ENCODE results near the gene PUM1. TPM values are rescaled to one million over a fixed set of nuclear protein-coding genes. Genes with fewer than 3 reads are reported as not detected.

Gene PUM1
- total and polyA plus RNA-seq, 2 of the 4 experiments (the other 2 are of a cell fraction) = 75.4 to 137 TPM

DNA sequence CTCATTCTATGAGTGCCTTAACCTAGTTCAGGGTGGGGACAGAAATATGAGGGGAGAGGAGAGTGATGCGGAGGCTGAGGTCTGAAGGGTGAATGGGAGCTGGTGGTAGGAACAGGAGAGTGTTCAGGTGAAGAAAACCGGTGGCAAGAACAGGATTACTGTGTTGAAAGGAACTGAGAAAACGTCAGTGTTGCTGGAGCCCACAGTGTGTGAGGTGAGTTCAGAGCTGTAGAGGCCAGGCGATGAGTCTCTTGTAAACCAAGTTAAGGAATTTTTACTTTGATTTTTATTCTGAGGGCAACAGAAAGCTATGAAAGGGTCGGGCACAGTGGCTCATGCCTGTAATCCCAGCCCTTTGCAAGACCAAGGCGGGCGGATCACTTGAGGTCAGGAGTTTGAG, 45.3 kb upstream of the PUM1 start:
- Histone ChIP-seq H3K36me3 (ENCODE audit: control insufficient read depth, insufficient read depth, low read length) (no peaks in the 10 kb centered on the region), H3K56ac (ENCODE audit: extremely low read depth, insufficient read depth, low read length) (no peak overlapping the region), H3K23ac (ENCODE audit: low read depth, low read length) (no peak overlapping the region), H2BK5ac (ENCODE audit: low read depth, low read length, poor library complexity, severe bottlenecking) (no peak overlapping the region), H4K91ac (ENCODE audit: insufficient read depth, low read depth, low read length) (no peak overlapping the region), H3K27me3 (ENCODE audit: control insufficient read depth, insufficient read depth, low read length) (no peaks in the 10 kb centered on the region; the same call in 1 of the 2 replicates), H3K4me2 (ENCODE audit: low read depth, low read length) (no peak overlapping the region), H2BK120ac (ENCODE audit: low read depth, low read length) (no peak overlapping the region), H3K79me1 (ENCODE audit: low read depth in 1 of 2, low read length in 2 of 2) (no peaks in the 10 kb centered on the region), H2BK20ac (ENCODE audit: low read depth, low read length) (no peak overlapping the region), H4K5ac (ENCODE audit: low read depth, low read length) (no peak overlapping the region), H3K4ac (ENCODE audit: low read depth, low read length) (no peak overlapping the region; the same call in 1 of the 2 replicates), H3K9me1 (ENCODE audit: insufficient read depth, low read length) (no peaks in the 10 kb centered on the region), H2BK15ac (ENCODE audit: low read depth, low read length) (no peak overlapping the region), H3K4me1 (ENCODE audit: control insufficient read depth, insufficient read depth, low read length) (0 out of 2 replicates have a peak, but pooled peaks cover 2% of the 10 kb centered on the region), H3K9ac (ENCODE audit: low read depth, low read length) (no peak overlapping the region), H2AK9ac (replicated peaks; ENCODE audit: low read depth, low read length, poor library complexity) (no peak overlapping the region), H3K4me3 (ENCODE audit: insufficient read depth, low read depth, low read length) (no peak overlapping the region), H2AFZ (replicated peaks; ENCODE audit: low read length, poor library complexity) (no peak overlapping the region), H4K8ac (ENCODE audit: low read depth in 2 of 2, low read length in 2 of 2) (no peak overlapping the region), H3K27ac (ENCODE audit: insufficient read depth, low read length) (no peak overlapping the region), H3K14ac (replicated peaks; ENCODE audit: low read depth, low read length) (no peak overlapping the region), H3K18ac (ENCODE audit: low read depth, low read length) (no peak overlapping the region), H3K9me3 (ENCODE audit: control insufficient read depth, insufficient read depth, low read length) (no peaks in the 10 kb centered on the region), H2AK5ac (ENCODE audit: low read depth, low read length) (no peak overlapping the region), H4K20me1 (ENCODE audit: insufficient read depth, low read length) (no peaks in the 10 kb centered on the region)
- DNase-seq (no peak), ATAC-seq (ENCODE audit: low read depth) (no peak)
- no TSS peak for BruUV-seq (replicated peaks)
- no peak for TF ChIP-seq RAD21 (IDR thresholded peaks at IDR 0.05; ENCODE audit: low read length)
- TF ChIP-seq RFX5 (IDR thresholded peaks at IDR 0.05; ENCODE audit: low read depth, low read length) = no peak
- TF ChIP-seq MAZ (IDR thresholded peaks at IDR 0.05; ENCODE audit: borderline replicate concordance, low read depth, low read length) = no peak
- no peak for TF ChIP-seq CHD1 (IDR thresholded peaks at IDR 0.05; ENCODE audit: low read depth, low read length)
- TF ChIP-seq, protein P1, sequence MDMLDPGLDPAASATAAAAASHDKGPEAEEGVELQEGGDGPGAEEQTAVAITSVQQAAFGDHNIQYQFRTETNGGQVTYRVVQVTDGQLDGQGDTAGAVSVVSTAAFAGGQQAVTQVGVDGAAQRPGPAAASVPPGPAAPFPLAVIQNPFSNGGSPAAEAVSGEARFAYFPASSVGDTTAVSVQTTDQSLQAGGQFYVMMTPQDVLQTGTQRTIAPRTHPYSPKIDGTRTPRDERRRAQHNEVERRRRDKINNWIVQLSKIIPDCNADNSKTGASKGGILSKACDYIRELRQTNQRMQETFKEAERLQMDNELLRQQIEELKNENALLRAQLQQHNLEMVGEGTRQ (IDR thresholded peaks at IDR 0.05; ENCODE audit: low read depth, low read length) = no peak
- TF ChIP-seq, protein P2, sequence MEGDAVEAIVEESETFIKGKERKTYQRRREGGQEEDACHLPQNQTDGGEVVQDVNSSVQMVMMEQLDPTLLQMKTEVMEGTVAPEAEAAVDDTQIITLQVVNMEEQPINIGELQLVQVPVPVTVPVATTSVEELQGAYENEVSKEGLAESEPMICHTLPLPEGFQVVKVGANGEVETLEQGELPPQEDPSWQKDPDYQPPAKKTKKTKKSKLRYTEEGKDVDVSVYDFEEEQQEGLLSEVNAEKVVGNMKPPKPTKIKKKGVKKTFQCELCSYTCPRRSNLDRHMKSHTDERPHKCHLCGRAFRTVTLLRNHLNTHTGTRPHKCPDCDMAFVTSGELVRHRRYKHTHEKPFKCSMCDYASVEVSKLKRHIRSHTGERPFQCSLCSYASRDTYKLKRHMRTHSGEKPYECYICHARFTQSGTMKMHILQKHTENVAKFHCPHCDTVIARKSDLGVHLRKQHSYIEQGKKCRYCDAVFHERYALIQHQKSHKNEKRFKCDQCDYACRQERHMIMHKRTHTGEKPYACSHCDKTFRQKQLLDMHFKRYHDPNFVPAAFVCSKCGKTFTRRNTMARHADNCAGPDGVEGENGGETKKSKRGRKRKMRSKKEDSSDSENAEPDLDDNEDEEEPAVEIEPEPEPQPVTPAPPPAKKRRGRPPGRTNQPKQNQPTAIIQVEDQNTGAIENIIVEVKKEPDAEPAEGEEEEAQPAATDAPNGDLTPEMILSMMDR (conservative IDR thresholded peaks at IDR 0.05; ENCODE audit: low read depth, low read length) = no peak
- no peak for TF ChIP-seq RCOR1 (IDR thresholded peaks at IDR 0.05; ENCODE audit: insufficient replicate concordance, low read length)
- CTCF ChIA-PET = no interaction called here
- in situ Hi-C loops (cut with MboI; ENCODE audit: low sequenced_read_pairs) (no loop called here), intact Hi-C loops (cut with micrococcal nuclease) (no loop called here), dilution Hi-C loops (cut with HindIII; ENCODE audit: low sequenced_read_pairs, unreplicated experiment) (no loop called here)
- POLR2A ChIA-PET (ENCODE audit: unreplicated experiment) = no interaction called here
- 72% methylated on average over 2 of the region's 7 CpGs; no CpG with 5 or more reads in 1 of the 2 experiments for WGBS, 2 experiments (ENCODE audit: extremely low coverage in 2 of 2, insufficient read length in 1 of 2)

Data from IMR-90 (cell line).